VCaP (cell line): ENCODE measurements around the gene GMPPB.

Source experiments
- H3K27ac ChIP-seq: fragments of 450-650 bp; 2 replicates; pipeline ENCODE4 v1.5.1; 2017
- TF ChIP-seq, protein P1 (sequence below): fragments of 450-650 bp; conservative IDR thresholded peaks from 2 replicates; pipeline ENCODE4 v1.5.1; 2017; ENCODE audit warnings: mild to moderate bottlenecking, moderate library complexity

The GMPPB gene

DNA sequence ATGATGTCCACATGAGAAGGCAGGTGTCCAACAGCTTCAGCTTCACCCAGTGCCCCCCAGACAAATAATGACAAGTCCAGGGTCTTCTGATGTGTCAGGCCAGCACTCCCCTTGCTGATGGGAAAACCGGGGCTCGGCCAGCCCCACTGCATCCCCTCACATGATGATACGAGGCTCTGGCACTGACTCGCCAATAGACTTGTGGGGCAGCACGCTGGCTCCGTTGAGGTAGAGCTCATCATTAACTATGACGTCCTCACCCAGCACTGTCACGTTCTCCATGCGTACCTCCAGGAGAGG, 2.2 kb downstream of the GMPPB start:
- TF ChIP-seq, protein P1, sequence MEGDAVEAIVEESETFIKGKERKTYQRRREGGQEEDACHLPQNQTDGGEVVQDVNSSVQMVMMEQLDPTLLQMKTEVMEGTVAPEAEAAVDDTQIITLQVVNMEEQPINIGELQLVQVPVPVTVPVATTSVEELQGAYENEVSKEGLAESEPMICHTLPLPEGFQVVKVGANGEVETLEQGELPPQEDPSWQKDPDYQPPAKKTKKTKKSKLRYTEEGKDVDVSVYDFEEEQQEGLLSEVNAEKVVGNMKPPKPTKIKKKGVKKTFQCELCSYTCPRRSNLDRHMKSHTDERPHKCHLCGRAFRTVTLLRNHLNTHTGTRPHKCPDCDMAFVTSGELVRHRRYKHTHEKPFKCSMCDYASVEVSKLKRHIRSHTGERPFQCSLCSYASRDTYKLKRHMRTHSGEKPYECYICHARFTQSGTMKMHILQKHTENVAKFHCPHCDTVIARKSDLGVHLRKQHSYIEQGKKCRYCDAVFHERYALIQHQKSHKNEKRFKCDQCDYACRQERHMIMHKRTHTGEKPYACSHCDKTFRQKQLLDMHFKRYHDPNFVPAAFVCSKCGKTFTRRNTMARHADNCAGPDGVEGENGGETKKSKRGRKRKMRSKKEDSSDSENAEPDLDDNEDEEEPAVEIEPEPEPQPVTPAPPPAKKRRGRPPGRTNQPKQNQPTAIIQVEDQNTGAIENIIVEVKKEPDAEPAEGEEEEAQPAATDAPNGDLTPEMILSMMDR, result no peak
- H3K27ac ChIP-seq, result no peak overlapping the region

DNA sequence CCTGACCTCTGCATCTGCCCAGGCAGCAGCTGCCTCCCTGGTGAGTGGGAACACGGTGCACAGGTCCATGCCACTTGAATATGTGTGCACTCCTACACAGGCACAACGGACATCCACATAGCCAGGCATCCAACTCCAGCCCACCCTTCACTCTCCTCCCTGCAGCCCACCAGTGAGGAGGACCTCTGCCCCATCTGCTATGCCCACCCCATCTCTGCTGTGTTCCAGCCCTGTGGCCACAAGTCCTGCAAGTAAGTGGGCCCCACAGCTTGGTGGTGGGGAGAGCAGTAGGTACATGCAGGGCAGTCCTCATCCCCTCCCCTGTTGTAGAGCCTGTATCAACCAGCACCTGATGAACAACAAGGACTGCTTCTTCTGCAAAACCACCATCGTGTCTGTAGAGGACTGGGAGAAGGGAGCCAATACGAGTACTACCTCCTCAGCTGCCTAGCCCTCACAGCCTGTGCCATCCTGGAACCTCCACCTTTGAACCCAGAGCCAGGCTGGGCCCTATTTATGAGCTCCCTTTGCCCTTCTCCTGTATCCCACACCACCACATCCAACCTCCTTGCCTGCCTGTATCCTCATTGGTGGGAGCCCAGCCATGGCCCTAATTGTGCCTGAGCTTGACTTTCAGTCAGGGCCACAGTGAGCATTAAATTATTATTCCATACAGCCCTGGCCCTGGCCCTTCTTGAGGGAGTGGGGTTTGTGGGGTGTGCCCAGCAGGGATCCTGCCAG, 2.7 kb downstream of the GMPPB start:
- H3K27ac ChIP-seq, result no peak overlapping the region

DNA sequence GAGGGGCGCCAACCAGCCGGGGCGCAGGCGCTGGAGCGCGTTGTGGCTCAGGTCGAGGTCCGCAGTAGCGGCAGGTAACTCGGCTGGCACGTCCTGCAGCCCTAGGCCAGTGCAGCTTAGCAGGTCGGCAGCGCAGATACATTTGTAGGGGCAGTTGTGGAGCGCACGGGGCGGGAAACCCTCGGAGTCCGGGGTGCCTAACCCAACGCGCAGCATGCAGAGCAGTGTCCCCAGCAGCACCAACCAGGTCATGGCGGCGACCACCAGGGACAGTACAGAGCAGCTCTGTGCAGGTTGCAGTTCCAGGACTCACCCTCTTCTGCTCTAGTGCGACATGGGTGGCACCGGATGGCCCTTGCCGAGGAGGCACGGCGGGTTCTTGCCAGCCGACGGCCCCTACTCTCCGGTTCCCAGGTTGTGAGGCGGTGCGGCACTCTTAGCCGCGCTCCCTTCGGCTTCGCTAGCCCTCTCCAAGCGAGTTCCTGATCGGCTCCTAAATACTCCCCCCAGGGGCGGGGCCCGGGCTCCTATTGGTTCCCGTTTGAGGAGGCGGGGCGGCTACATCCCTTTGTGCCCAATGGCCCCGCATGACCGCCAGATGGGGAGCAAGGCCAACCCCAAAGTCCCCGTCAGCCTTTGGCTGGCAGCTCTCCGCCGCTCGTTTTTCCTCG, 4.4 kb downstream of the GMPPB start, which contains the start of gene AMIGO3:
Gene AMIGO3 (minus strand): TSS at position 471 of the 671 bp plus-strand sequence. CDS start 219 bp downstream, at position 252.
- TF ChIP-seq, protein P1, result peak; percentile 68
- peak within 1 kb of the TSS; percentile 52 for H3K27ac ChIP-seq

More for the DNA sequence above, 2.7 kb downstream of the GMPPB start:
- TF ChIP-seq, protein P1, result no peak

DNA sequence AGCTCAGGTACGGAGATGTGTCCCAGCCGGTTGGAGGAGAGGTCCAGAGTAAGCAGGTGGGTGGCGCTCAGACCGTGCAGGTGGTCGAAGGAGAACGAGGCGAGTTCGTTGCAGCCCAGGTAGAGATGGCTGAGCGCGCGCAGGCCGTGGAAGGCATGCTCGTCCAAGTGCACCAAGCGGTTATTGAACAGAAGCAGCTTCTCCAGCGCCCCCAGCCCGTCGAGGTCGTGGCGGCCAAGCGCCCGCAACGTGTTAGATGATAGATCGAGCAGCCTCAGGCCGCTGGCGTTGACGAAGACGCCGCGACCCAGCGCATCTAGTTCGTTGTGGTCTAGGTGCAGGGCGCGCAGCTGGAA, 4.9 kb downstream of the GMPPB start:
- peak overlapping the region; percentile 52 for H3K27ac ChIP-seq
- TF ChIP-seq, protein P1, result no peak

DNA sequence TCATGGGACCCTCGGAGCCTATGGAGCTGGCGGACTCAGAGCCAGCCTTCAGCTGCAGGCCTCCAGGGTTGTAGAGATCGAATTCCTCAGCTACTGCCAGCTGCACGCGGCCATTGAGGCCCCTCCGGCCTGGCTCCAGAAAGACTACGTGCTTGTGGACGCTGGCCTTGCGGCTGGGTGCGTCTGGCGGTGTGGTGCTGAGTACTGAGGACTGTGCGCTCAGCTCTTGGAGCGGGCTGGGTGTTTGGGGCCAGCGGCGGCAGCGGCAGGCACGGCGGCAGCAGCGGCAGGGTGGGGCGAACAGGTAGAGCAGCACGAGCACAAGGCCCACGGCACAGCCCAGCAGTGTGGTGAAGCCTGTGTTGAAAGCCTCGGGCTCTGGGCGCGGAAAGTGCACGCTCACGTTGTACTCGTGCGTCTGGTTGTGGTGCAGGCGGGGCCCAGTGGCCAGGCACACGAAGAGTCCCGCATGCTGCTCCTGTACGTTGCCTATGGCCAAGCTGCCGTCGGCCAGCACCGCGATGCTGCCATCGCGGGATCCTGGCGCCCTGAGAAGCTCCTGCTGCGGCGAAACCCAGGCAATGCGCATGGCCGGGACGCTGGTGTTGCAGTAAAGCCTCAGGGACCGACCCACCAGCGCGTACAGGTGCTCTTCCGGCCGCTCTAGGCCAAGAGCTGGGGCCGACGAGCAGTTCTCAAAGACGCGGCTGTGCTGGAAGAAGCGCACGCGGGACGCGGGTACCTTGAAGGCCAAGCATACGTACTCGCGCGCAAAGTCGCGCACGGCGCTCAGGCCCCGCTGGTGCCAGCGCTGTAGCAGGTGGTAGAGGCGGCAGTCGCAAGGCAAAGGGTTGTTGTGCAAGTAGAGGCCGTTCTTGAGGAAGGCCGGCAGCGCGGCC, 5.5 kb downstream of the GMPPB start:
- TF ChIP-seq, protein P1, result no peak

DNA sequence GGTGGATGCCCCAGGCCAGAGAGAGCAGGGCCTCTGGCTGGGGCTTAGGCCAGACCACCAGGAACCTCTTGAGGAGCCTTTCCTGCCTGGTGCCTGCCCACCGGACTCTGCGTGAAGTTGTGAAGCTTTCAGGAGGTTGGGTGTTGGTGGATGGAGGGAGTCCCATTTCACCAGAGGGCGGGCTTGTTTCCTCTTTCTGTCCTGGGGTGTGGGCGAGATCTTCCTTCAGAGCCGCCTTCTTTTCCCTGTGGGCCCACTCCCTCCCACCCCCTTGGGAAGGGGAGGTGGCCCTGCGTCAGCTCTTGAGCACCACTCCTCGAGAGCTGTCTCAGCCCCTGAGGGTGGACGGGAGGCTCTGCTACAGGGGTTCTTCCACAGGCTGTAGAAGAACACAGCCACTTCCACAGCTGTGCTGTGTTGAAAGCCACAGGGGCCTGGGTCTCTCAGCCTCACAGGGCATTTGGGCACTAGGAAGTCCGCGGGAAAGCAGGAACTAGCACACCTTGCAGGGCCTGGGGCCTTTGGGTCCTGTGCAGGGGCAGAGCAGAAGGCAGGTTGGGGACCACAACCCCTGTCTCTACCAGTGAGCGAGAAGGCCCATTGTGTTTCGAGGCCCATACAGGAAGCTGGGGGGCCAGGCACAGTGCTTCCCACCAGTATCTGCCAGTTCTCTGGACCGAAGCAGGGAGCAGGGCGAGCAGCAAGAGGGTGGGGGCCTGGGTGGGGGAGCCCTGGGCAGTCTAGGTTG, 6.4 kb downstream of the GMPPB start:
- TF ChIP-seq, protein P1, result no peak
- no peak overlapping the region for H3K27ac ChIP-seq

More for the DNA sequence above, 5.5 kb downstream of the GMPPB start:
- H3K27ac ChIP-seq, result no peak overlapping the region
